HUES6 (cell line): Measurements from ENCODE around the gene SUFU.
A peak's percentile ranks its signal among the peaks of the same experiment; 100 is the strongest.

ENCODE experiments used
- H3K27ac ChIP-seq: 2 replicates; pipeline ENCODE4 v1.7.0; 2013; ENCODE audit warnings: low read depth, mild to moderate bottlenecking, low read length, inconsistent platforms
- H3K27me3 ChIP-seq: 2 replicates; pipeline ENCODE4 v1.6.1; 2013; ENCODE audit warnings: low read length; ENCODE audit not compliant: control insufficient read depth, insufficient read depth
- H3K36me3 ChIP-seq: 2 replicates; pipeline ENCODE4 v1.6.1; 2013; ENCODE audit warnings: low read length; ENCODE audit not compliant: control insufficient read depth, insufficient read depth
- H3K4me1 ChIP-seq: 2 replicates; pipeline ENCODE4 v1.6.1; 2013; ENCODE audit warnings: low read length; ENCODE audit not compliant: control insufficient read depth, insufficient read depth
- H3K4me3 ChIP-seq: 2 replicates; pipeline ENCODE4 v1.5.1; 2013; ENCODE audit warnings: low read depth, low read length
- H3K9ac ChIP-seq: one replicate; pipeline ENCODE4 v1.6.1; 2013; ENCODE audit warnings: mild to moderate bottlenecking, low read length
- H3K9me3 ChIP-seq: 2 replicates; pipeline ENCODE4 v1.6.1; 2013; ENCODE audit warnings: low read depth, low read length; ENCODE audit not compliant: control insufficient read depth, insufficient read depth

The SUFU gene

DNA sequence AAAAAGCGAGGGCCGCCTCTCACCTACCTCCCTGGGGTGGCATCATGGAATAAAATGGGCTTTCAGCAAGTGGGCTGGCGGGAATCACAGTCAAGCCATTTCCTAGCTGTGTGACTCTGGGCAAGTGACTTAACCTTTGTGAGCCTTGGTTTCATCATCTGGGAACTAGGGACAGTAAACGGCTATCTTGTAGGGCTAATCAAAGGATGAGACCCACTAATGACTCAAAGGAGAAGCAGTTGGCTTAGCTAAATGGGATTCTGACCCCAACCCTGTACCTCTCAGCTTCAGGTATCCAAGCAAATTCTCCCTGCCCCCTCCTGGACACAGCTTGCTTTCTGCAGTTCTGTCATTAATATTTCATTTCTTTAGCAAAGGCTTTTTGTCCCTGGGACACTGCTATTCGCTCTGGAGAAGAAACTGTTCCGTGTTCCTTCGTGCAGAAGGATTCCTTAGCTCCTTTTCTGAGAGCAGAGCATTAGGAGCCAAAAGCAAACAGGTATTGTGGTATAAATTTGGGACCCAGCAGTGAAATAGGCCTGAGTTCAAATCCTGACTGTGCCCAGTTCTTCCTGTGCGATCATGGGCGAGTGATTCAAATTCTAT lies 166.4 kb downstream of the SUFU start:
- H3K9me3 ChIP-seq: no peaks in the 10 kb centered on the region
- H3K4me1 ChIP-seq: peaks cover 52% of the 10 kb centered on the region
- no peaks in the 10 kb centered on the region for H3K27me3 ChIP-seq
- H3K9ac ChIP-seq: peak overlapping the region; percentile 33
- H3K4me3 ChIP-seq: no peak overlapping the region; the same call in 1 of the 2 replicates
- no peaks in the 10 kb centered on the region for H3K36me3 ChIP-seq
- no peak overlapping the region for H3K27ac ChIP-seq

DNA sequence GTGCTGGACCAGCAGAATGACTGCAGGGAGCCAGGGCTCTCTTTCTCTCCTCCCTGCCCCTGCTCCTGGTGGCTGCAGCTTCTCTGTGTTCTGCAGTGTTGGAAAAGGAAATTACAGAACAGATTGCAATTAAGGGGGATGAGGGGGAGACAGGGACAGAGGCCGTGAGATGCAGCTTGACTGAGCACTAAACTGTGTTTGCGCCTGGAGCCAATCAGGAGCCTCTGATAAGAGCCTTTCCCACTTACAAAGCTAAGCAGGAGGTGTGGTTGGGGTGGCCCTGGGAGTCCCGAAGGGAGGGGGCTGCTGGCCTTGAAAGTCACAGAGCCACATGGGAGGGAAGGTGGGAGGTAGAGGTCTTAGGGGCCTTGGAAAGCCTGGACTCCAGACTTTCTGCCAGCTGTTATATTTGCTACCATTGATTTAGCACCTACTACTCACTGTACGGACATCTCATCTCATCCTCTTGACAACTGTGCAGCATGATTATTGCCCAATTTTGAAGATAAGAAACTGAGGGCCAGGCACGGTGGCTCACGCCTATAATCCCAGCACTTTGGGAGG lies 167.2 kb downstream of the SUFU start:
- Histone ChIP-seq H3K27ac (peak overlapping the region; percentile 46; the same call in 1 of the 2 replicates), H3K27me3 (no peaks in the 10 kb centered on the region), H3K36me3 (no peaks in the 10 kb centered on the region), H3K9me3 (no peaks in the 10 kb centered on the region), H3K4me3 (peak overlapping the region; percentile 20; the same call in 1 of the 2 replicates), H3K4me1 (peaks cover 60% of the 10 kb centered on the region), H3K9ac (peak overlapping the region; percentile 14)

DNA sequence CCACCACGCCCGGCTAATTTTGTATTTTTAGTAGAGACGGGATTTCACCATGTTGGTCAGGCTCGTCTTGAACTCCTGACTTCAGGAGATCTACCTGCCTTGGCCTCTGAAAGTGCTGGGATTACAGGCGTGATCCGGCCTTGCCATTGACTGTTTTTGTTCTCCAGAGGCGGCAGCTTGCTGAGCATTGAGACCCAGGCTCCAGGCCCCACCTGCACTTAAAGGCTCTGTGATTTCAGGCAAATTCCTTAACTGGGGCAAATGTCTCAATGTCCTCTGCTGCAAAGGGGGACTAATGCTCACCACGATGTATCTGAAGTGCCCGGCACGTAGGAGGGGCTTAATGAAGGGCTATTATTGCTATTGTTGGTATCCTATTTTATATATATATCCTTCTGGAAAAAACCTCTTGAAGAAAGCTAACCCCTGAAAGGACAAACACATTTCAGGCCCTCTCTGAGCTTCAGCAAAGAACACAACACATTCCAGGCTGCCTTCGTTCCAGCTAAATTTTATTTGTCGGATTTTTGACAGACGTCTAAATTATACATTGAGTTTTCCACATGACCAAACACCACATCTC lies 169.6 kb downstream of the SUFU start:
- Histone ChIP-seq H3K9ac (no peak overlapping the region), H3K36me3 (no peaks in the 10 kb centered on the region), H3K27me3 (no peaks in the 10 kb centered on the region), H3K9me3 (no peaks in the 10 kb centered on the region), H3K4me3 (no peak overlapping the region), H3K4me1 (peaks cover 75% of the 10 kb centered on the region), H3K27ac (no peak overlapping the region)

DNA sequence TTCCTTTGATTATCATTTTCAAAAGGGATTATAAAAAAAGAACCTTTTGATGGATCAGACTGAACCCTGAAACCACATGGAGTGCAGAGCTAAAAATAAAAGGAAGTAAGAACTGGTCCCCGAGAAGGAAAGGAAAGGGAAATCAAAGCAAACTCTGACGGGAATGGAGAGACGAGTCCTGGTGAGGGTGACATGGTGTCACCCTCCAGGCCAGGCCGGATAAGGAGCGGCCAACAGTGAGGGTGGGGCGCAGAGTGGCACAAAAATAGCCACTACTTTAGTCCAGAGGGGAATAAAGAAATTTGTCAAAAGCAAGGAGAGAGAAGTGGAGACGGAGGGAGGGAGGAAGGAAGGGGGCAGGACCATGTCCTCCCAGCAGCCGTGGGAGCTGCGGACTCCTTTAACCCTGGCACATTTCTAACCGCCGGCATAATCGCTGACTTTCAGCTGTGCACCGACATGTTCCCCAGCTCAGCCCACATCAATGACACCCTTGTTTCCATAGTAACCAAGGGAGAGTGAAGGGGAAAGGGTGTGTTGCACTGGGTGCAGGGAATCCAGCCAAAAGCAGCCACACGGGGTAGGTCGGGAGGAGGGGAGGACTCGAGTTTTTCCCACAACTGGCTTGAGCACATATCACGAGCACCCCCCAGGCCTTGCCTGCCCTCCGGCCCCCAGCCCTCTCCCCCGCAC lies 170.2 kb downstream of the SUFU start:
- Histone ChIP-seq H3K9me3 (no peaks in the 10 kb centered on the region), H3K9ac (no peak overlapping the region), H3K36me3 (no peaks in the 10 kb centered on the region), H3K27ac (no peak overlapping the region), H3K4me1 (peaks cover 79% of the 10 kb centered on the region), H3K27me3 (no peaks in the 10 kb centered on the region), H3K4me3 (peak overlapping the region; percentile 28; the same call in 1 of the 2 replicates)

DNA sequence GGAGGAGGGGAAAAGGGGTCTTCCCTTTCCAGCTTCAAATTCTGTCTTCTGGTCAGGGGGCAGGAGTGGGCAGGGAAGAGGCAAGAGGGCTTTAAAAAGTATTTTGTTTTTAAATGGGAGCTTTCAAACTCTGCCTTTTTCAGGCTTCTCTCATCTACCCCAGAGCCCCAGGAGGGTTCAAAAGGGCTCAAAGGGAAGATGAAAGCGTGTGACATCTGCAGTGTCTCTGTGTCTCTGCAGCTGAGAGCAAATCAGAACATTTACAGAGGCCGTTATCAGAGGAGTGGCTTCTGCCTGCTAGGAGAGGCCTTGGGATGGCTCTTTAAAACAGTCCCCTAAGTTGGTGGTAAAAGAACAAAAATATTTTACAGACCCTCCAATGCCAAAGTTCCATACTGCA lies 170.8 kb downstream of the SUFU start:
- Histone ChIP-seq H3K9ac (no peak overlapping the region), H3K4me1 (peaks cover 79% of the 10 kb centered on the region), H3K27ac (no peak overlapping the region), H3K9me3 (no peaks in the 10 kb centered on the region), H3K27me3 (no peaks in the 10 kb centered on the region), H3K36me3 (no peaks in the 10 kb centered on the region), H3K4me3 (peak overlapping the region; percentile 28; the same call in 1 of the 2 replicates)

DNA sequence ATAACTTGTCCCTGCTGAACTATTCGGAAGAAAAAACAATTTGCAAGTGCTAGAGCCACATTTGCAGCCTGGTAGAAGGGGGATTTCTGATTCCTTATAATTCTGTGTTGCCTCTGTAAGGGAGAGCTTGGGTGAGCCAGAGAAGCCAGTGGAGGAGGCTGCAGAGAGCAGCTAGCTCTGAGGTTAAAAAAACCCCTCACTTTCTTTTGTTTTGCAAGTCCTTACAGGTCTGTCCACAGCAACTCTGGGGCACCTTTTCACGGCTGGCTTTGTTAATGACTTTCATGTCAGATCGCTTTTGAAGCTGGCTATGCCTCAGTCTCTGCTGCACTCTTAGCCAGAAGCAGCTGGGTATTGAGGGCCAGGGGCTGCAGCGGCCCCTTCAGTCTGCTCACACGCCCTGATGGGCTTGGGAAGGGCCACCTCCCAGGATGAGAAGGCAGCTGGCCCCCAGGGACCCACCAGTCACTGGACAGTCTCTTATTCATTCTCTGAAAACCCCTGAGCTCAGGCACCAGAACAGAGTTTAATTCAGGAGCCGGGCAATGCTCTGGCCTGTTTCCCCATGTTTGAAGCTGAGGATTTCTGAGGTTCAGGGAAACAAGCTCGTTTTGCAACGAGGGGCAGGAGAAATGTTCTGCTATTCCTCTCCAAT lies 171.4 kb downstream of the SUFU start:
- Histone ChIP-seq H3K4me1 (peaks cover 73% of the 10 kb centered on the region), H3K4me3 (no peak overlapping the region), H3K27ac (peak overlapping the region; percentile 39; the same call in 1 of the 2 replicates), H3K9ac (peak overlapping the region; percentile 17), H3K36me3 (no peaks in the 10 kb centered on the region), H3K27me3 (no peaks in the 10 kb centered on the region), H3K9me3 (no peaks in the 10 kb centered on the region)

DNA sequence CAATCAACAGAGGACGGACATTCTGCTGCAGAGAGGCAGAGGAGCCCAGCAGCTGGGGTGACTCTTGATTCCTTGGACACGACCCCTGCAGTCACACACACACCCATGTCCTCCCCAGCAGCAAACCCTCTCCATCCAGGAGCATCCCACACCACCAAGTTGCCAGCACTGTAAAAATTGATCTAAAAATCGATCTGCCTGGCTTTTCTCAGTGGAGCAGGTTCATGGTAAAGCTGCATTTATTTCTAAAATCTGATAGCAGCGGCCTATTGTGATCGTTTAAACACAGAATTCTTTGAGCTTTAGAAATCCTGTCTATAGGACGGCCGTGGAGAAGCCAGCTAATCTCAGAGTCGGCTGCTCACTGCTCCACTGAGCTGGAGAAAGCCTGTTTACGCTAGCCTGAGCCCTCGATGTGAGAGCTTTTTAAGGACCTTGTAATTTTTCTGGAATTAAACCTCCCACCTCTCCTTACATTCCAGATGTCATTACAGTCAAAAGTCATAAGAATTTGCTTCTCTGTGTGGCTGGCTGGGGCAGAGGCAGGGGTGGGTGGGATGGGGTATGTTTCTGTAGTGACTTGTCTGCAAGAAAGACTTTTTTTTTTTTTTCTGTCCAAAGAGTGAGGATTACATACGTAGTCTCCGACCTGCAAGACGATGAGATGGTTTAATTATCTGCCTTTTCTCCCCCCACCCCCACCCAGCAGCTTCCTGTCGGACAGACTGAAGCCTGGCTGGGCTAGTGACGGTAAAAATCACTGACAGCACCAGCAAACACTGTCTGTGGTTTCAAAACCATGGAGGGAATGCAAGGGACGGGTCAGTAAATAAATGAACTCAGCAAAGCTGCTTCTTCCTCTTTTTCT lies 172.1 kb downstream of the SUFU start:
- Histone ChIP-seq H3K4me3 (no peak overlapping the region), H3K9ac (peak overlapping the region; percentile 17), H3K27me3 (no peaks in the 10 kb centered on the region), H3K4me1 (peaks cover 66% of the 10 kb centered on the region), H3K27ac (0 out of 2 replicates have a peak overlapping the region, but pooled peaks have one; percentile 39), H3K9me3 (no peaks in the 10 kb centered on the region), H3K36me3 (0 out of 2 replicates have a peak, but pooled peaks cover 4% of the 10 kb centered on the region)

DNA sequence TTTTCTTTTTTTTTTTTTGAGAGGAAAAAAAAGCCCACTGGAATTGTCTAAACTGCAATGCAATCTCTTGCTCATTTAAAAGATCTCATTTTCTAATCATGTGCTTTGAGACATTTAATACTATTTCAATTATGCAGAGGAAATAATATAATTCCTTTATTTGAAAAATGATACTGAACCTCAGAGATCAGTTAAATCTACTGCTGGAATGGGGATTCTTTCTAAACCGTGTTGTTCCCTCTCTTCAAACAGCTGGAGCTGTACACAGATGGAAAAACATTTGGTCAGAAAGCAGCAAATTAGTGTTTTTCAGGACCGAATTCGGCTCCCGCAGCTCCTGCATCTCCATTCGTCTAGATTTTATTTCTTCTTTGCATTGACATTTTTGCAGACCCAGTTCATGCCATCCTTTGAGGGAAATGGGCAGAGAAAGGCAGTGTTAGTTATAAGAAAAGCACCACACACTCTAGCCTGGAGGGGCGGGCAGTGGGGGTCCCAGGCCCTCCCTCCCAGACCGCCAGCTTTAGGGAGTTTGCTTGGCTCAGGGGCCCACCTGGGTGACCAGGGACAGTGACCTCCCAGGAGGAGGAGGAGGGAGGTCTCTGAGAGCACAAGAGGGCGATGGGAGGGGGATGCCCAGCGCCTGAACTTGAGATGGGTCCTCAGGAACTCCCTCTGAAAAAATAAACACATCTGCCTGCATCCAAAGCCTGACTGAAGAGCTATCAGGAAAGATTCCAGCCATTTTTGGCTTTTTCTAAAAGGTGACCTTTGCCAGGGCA lies 173.0 kb downstream of the SUFU start:
- no peak overlapping the region for H3K27ac ChIP-seq
- H3K27me3 ChIP-seq: no peaks in the 10 kb centered on the region
- no peak overlapping the region for H3K9ac ChIP-seq
- no peaks in the 10 kb centered on the region for H3K9me3 ChIP-seq
- peaks cover 8% of the 10 kb centered on the region; the same call in 1 of the 2 replicates for H3K36me3 ChIP-seq
- H3K4me1 ChIP-seq: peaks cover 62% of the 10 kb centered on the region
- H3K4me3 ChIP-seq: no peak overlapping the region

DNA sequence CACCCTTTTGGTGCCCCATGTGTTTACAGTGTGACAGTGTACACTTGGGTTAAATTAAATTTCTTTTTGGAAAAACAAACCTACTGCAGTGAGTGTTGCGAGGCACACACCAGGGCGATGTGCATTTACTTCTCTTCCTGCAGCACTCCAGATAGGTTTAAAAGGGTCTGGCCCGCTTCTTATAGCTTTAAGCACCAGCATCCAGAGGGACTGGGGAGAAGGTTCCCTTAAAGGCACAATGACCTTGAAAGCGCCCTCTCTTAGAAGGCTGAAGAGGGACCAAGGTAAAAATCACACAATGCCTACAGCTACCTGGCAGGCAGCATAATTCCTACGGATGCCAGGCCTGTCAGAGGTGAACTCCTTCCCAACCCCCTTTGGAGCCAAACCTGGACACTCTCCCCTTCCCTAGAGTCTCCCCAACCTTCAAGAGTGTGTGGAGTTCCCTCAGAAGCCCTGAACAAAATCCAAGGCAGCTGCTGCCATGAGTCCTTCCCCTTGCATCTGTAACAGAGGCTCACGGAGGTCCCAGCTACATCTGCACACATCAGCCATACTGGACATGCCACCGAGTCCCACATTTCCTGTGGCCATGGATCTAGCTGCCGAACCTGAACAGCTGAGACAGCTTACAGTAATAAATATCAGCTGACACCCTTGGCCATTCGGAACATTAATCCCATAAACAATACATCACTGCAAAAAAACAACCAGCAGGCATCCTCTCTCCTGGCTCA lies 173.7 kb downstream of the SUFU start:
- no peaks in the 10 kb centered on the region for H3K27me3 ChIP-seq
- peaks cover 13% of the 10 kb centered on the region; the same call in 1 of the 2 replicates for H3K36me3 ChIP-seq
- peaks cover 62% of the 10 kb centered on the region for H3K4me1 ChIP-seq
- no peak overlapping the region for H3K27ac ChIP-seq
- no peak overlapping the region for H3K4me3 ChIP-seq
- no peaks in the 10 kb centered on the region for H3K9me3 ChIP-seq
- H3K9ac ChIP-seq: no peak overlapping the region
